ENCODE measurements around the gene EARS2.

EARS2 gene

GRCh38 chr16:23504076-23504452, 53.1 kb downstream of the EARS2 start:
- H3K27me3 ChIP-seq (ENCODE audit: low read length) = no peaks in the 10 kb centered on the region
- H3K27ac ChIP-seq (ENCODE audit: low read depth, low read length) = peak overlapping the region; percentile 75; the same call in 1 of the 2 replicates
- peaks cover 99% of the 10 kb centered on the region for H3K79me2 ChIP-seq (ENCODE audit: insufficient read depth, low read length)
- H3K9me2 ChIP-seq (replicated peaks; ENCODE audit: insufficient read depth, low read length) = no peaks in the 10 kb centered on the region
- peaks cover 23% of the 10 kb centered on the region; the same call in 1 of the 2 replicates for H3F3A ChIP-seq (ENCODE audit: insufficient read depth)
- H4K20me1 ChIP-seq (ENCODE audit: low read depth, low read length) = peaks cover 57% of the 10 kb centered on the region
- no peak overlapping the region for H3K9ac ChIP-seq (ENCODE audit: low read length)
- peak overlapping the region; percentile 80 for H3K4me2 ChIP-seq (ENCODE audit: low read depth, low read length, poor library complexity, severe bottlenecking)
- TF ChIP-seq EZH2phosphoT487 (conservative IDR thresholded peaks at IDR 0.05; ENCODE audit: low read length) = no peak
- TF ChIP-seq CTCF (IDR thresholded peaks at IDR 0.05; ENCODE audit: insufficient read depth, low read length, poor library complexity, severe bottlenecking) = no peak
- H2AFZ ChIP-seq (ENCODE audit: low read depth, low read length, severe bottlenecking) = no peak overlapping the region
- no peaks in the 10 kb centered on the region for H3K9me3 ChIP-seq (ENCODE audit: insufficient read depth, low read length)
- H3K4me3 ChIP-seq (ENCODE audit: insufficient read depth, low read length, poor library complexity, severe bottlenecking) = no peak overlapping the region
- H3K36me3 ChIP-seq (ENCODE audit: low read length) = peaks cover 9% of the 10 kb centered on the region

GRCh38 chr16:23502466-23502865, 54.7 kb downstream of the EARS2 start:
- Histone ChIP-seq H3K36me3 (ENCODE audit: low read length) (peaks cover 7% of the 10 kb centered on the region; the same call in 1 of the 2 replicates), H3K27me3 (ENCODE audit: low read length) (no peaks in the 10 kb centered on the region), H4K20me1 (ENCODE audit: low read depth, low read length) (peaks cover 58% of the 10 kb centered on the region), H3K4me3 (ENCODE audit: insufficient read depth, low read length, poor library complexity, severe bottlenecking) (no peak overlapping the region), H3K9me2 (replicated peaks; ENCODE audit: insufficient read depth, low read length) (no peaks in the 10 kb centered on the region), H2AFZ (ENCODE audit: low read depth, low read length, severe bottlenecking) (no peak overlapping the region), H3K4me2 (ENCODE audit: low read depth, low read length, poor library complexity, severe bottlenecking) (peak overlapping the region; percentile 4), H3F3A (ENCODE audit: insufficient read depth) (0 out of 2 replicates have a peak, but pooled peaks cover 14% of the 10 kb centered on the region), H3K9me3 (ENCODE audit: insufficient read depth, low read length) (no peaks in the 10 kb centered on the region), H3K27ac (ENCODE audit: low read depth, low read length) (peak overlapping the region; percentile 7; the same call in 1 of the 2 replicates), H3K79me2 (ENCODE audit: insufficient read depth, low read length) (peaks cover 100% of the 10 kb centered on the region), H3K9ac (ENCODE audit: low read length) (no peak overlapping the region)
- TF ChIP-seq CTCF (IDR thresholded peaks at IDR 0.05; ENCODE audit: insufficient read depth, low read length, poor library complexity, severe bottlenecking) (no peak), EZH2phosphoT487 (conservative IDR thresholded peaks at IDR 0.05; ENCODE audit: low read length) (no peak)

- H3K9ac ChIP-seq (ENCODE audit: low read length) = no peak overlapping the region
- H3K4me3 ChIP-seq (ENCODE audit: insufficient read depth, low read length, poor library complexity, severe bottlenecking) = no peak overlapping the region
- H3K9me2 ChIP-seq (replicated peaks; ENCODE audit: insufficient read depth, low read length) = no peaks in the 10 kb centered on the region
- peaks cover 7% of the 10 kb centered on the region; the same call in 1 of the 2 replicates for H3K36me3 ChIP-seq (ENCODE audit: low read length)
- H3F3A ChIP-seq (ENCODE audit: insufficient read depth) = 0 out of 2 replicates have a peak, but pooled peaks cover 11% of the 10 kb centered on the region
- no peak overlapping the region for H3K27ac ChIP-seq (ENCODE audit: low read depth, low read length)
- TF ChIP-seq CTCF (IDR thresholded peaks at IDR 0.05; ENCODE audit: insufficient read depth, low read length, poor library complexity, severe bottlenecking) (no peak), EZH2phosphoT487 (conservative IDR thresholded peaks at IDR 0.05; ENCODE audit: low read length) (no peak)
- H3K27me3 ChIP-seq (ENCODE audit: low read length) = no peaks in the 10 kb centered on the region
- H4K20me1 ChIP-seq (ENCODE audit: low read depth, low read length) = peaks cover 56% of the 10 kb centered on the region
- H3K9me3 ChIP-seq (ENCODE audit: insufficient read depth, low read length) = no peaks in the 10 kb centered on the region
- peaks cover 100% of the 10 kb centered on the region for H3K79me2 ChIP-seq (ENCODE audit: insufficient read depth, low read length)
- H3K4me2 ChIP-seq (ENCODE audit: low read depth, low read length, poor library complexity, severe bottlenecking) = no peak overlapping the region
- no peak overlapping the region for H2AFZ ChIP-seq (ENCODE audit: low read depth, low read length, severe bottlenecking)
These were observed 55.9 kb downstream of the EARS2 start for GRCh38 chr16:23501291-23501690.
